Ramos (cell line): ENCODE results near the gene KISS1.

Source experiments
- in situ Hi-C: fragments of 300-500 bp; cut with MboI; formaldehyde crosslinking; loops from one replicate; pipeline ENCODE4 v1.14.3; 2022; ENCODE audit warnings: low sequenced_read_pairs; ENCODE audit not compliant: unreplicated experiment

KISS1 gene

DNA sequence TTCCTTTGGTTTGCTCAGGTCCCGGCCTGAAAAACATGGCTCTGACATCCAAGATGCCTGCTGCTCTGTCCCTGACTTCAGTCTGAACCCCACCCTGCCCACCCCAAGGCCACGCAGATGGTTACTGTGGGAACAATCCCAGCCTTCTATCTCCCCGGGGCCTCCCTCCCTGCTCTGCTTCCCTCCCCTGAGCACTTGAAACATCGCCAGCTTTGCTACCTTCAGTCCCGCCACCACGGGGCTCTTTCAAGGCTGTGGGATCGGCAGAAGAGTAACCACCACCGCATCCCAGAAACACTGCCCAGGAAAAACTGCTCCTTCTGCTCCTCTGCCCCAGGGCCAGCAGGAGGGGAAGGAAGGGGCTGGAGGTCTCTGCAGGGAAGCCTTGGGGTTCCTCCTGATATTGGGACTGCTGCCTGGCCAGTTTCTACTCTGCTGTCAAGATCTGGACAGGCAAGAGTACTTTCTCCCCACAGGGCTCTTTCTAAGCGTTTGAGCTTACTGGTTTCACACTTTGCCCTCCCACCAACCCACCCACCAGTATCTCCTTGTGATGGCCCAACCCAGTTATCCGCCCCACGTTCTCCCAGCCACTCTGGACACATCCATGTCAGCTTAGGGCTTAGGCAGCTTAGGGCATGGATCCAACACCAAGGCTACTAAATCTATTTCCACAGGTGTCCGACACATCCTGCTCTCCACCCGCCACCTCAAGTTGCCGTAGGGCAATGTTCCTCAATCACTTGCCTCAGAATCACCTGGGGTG, 52.8 kb downstream of the KISS1 start:
- in situ Hi-C loops: loop anchor here (25.0 kb wide), 1 partner anchor 881 kb away; no protein-coding TSS in a partner anchor

GRCh38 chr1:204142032-204142974, 54.0 kb downstream of the KISS1 start:
- in situ Hi-C loops: loop anchor here (25.0 kb wide), 1 partner anchor 880 kb away; no protein-coding TSS in a partner anchor

- in situ Hi-C loops: loop anchor here (25.0 kb wide), 1 partner anchor 879 kb away; no protein-coding TSS in a partner anchor
These were observed 55.2 kb downstream of the KISS1 start for GRCh38 chr1:204141131-204141530.
